GM21367 (cell line): ENCODE measurements around the gene ZNF195.
"Not testable (repeated sequence)": the region's sequence is repeated elsewhere in the genome, so short reads cannot be mapped to it uniquely, and the experiment has no call there.

Experiments
- ATAC-seq: cut with Tn5 transposase; IDR thresholded peaks from one replicate; pipeline ENCODE4 v1.9.1; 2021; ENCODE audit not compliant: unreplicated experiment

The ZNF195 gene

DNA sequence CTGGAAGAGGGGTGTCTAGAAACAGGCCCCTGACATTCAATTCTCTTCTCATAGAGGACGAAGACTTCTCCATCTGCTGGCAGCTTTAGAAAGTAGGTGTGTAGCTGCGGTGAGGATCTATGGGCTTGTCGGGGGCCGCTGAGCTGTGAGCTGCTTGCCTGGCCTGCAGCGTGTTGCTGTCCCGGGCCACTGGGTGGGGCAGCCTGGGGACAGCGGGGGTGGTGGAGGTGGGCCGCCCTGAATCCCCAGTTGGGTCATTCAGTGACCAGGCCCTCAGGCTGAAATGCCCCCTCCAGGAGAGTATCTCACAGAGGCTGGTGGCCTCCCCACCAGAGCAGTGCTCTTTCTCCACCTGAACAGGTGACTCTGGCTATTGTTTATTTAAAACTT lies 23.9 kb upstream of the ZNF195 start:
- not testable (repeated sequence) for ATAC-seq

DNA sequence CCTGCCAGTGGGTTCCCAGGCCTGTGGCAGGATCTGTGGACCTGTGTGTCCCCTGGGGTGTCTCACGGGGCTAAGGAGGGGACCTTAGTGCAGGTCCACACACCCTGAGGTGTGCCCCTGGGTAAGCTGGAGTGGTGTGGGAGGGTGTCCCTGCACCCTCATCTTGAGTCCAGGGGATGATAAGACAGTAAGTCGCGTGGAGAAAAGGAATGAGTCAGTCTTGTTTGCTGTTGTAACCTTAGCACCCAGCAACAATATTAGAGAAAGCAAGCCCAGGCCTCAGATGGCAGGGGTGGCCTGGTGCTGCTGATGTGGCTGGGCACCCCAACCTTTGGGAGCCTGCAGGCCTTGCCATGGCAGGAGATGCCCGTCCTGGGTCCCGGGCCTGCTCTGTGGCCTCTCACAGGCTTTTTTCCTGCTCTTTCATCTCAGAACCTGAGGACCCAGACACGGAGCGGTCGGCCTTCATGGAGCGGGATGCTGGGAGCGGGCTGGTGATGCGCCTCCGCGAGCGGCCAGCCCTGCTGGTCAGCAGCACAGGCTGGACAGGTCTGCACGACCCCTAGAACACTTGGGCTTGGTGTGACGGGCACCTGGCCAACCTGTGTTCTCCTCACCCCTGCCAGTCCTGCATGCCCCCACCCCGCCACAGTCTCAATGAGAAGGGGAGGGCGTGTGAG lies 23.4 kb upstream of the ZNF195 start:
- ATAC-seq: not testable (repeated sequence)

DNA sequence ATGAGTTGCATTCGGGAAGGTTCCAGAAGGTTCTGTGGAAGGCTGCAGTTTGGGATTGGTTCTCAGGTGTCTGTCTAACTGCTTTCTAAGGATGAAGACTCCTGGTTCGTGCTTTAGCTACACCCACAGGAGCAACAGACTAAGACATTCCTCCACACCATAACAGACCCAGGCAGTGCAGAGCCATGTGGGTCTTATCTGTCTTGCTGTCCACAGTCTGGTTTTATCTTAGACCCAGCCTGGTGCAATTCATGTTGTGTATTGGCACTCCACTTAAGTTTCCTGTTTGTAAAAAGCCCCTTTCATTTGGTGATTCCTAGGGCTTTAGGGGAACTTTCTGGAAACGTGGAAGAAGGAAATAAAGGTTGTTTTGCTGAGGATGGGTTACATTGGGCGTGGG lies 22.1 kb upstream of the ZNF195 start:
- not testable (repeated sequence) for ATAC-seq

DNA sequence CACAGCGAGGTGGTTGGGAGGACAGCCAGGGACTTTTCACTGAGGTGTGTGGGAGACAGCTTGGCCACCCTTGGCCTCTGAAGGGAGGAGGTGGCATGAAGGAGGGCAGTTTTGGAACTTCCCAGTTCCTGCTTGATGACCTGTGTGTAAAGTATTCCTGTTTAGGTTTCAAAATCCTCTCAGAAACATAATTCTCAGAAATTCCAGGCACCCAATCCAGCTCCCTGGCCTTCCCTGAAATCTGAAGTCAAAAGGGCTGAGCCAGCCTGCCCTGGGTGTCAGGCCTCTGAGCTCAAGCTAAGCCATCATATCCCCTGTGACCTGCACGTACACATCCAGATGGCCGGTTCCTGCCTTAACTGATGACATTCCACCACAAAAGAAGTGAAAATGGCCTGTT lies 19.6 kb upstream of the ZNF195 start:
- ATAC-seq: not testable (repeated sequence)

DNA sequence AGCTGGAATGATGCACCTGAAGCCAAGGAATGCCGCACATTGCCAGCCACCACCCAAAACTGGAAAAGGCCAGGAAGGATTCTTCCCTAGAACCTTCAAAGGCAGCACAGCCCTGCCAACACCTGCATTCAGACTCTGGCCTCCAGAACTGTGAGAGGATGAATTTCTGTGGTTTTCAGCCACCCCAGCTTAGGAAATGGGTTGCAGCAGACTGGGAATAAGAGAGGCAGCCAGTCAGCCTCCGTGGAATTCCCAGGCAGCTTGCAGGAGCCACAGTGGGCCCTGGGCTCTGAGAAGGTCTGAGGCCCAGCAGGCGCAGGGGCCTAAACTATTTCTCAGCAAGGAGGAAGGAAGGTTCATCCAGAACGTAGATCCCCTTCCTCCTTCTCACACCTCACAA lies 19.2 kb upstream of the ZNF195 start:
- not testable (repeated sequence) for ATAC-seq

DNA sequence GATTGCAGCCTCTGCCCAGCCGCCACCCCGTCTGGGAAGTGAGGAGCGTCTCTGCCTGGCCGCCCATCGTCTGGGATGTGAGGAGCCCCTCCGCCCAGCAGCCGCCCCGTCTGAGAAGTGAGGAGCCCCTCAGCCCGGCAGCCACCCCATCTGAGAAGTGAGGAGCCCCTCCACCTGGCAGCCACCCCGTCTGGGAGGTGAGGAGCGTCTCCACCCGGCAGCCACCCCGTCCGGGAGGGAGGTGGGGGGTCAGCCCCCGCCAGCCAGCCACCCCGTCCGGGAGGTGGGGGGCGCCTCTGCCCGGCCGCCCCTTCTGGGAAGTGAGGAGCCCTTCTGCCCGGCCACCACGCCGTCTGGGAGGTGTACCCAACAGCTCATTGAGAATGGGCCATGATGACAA lies 18.3 kb upstream of the ZNF195 start:
- not testable (repeated sequence) for ATAC-seq

DNA sequence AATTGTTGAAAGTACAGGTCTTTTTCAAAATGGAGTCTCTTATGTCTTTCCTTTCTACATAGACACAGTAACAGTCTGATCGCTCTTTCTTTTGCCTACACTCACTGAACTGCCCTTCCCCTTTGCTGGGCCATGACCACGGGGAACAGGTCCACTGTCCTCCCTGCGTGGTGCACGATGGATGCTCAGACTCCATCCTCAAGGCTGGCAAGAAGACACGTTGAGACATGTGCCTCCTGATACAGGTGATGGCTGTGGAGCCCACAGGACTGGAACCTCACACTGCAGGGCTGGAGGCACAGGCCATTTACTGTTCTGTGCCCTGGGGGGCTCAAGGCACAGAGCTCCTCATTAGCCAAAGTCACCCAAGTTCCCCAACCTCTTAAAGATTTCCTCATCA lies 16.5 kb upstream of the ZNF195 start:
- ATAC-seq: not testable (repeated sequence)

DNA sequence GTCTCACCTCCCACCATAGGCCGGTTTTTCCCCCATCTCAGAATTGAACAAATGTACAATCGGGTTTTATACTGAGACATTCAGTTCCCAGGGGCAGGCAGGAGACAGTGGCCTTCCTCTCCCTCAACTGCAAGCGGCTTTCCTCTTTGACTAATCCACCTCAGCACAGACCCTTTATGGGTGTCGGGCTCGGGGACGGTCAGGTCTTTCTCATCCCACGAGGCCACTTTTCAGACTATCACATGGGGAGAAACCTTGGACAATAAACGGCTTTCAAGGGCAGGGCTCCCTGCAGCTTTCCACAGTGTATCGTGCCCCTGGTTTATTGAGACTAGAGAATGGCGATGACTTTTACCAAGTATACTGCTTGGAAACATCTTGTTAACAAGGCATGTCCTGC lies 16.0 kb upstream of the ZNF195 start:
- ATAC-seq: not testable (repeated sequence)

DNA sequence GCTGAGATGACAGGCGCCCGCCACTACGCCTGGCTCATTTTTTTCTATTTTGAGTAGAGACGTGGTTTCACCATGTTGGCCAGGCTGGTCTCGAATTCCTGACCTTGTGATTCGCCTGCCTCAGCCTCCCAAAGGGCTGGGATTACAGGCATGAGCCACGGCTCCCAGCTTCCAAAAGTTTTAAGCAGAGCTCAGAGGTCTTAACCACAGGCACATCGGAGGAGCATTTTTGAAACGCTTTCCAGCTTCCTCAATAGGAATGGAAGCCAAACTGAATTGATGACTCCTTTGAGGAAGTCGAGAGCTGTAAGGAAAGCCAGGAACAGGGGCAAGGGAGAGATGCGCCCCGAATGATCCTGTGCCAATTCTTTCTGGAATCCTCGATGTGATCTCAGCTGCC lies 14.5 kb upstream of the ZNF195 start:
- ATAC-seq: not testable (repeated sequence)

DNA sequence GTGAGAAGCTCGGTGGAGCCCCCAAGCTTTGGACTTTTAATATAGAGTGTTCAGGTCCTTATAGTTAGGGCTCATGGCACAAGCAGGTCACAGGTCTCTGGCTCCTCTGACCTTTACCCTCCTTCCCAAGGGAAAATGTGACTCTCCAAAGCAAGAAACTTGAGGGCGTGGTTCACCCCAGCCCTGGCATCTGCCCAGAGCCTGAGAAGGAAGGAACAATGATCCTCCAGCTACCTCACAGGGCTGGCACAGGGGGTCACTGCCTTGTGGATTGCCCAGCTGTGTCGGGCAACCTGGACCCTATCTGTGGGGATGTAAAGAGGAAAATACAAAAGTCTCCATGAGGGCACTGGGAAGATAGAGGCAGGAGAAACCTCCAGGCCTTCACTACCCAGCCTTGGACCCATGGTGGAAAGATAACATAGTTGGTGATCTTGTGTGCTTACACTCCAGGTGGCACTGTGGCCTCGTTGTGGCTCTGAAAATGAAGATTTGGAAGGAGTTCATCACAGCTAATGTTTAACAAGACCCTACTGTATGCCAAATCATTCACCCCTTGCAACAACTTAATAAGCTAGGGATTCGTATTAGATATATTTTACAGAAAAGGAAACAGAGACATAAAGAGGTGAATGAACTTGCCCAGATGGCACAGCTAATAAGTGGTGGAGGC lies 3.8 kb upstream of the ZNF195 start:
- ATAC-seq: no peak

DNA sequence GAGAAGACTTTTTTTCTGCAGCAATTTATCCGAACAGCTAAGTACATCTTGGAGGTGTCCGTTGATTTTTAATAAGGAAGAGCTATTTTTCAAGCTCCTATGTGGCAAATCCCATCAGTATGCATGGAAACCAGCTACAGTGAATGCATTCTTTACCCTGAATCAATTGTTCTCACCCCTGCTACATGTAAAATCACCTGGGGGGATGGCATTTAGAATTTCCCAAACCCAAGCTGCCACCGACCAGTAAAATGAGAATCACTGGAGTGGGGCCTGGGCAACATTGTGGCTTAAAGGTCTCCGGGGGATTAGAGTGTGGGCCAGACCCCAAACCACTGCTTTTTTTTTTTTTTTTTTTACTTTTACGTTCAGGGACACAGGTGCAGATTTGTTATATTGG lies 2.8 kb upstream of the ZNF195 start:
- ATAC-seq: no peak

DNA sequence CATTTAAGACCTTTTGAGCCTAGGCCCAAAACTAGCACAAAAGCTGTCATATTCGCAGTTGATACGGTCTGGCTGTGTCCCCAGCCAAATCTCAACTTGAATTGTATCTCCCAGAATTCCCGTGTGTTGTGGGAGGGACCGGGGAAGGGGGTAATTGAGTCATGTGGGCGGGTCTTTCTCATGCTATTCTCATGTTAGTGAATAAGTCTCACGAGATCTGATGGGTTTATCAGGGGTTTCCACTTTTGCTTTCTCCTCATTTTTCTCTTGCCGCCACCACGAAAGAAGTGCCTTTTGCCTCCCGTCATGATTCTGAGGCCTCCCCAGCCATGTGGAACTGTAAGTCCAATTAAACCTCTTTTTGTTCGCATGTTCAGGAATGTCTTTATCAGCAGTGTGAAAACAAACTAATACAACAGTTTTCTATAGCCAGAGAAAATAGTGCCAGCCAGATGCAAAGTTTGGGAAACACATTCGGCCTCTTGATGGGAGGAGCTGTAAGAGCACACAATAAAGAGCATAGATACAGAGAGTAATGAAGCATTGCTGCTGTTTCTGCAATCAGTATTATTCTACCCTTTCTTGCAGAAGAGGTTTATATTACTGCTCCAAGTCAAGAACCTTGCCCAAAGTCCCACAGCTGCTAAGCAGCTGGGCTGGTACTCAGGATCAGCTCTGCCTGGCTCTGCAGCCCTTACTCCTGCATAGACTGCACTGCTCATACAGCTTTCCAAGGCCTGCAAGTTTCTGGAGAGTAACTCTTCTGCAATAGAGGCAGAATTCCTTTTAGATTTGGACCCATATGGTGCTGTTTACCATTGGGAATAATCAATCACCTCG lies 2.0 kb upstream of the ZNF195 start:
- no peak for ATAC-seq

DNA sequence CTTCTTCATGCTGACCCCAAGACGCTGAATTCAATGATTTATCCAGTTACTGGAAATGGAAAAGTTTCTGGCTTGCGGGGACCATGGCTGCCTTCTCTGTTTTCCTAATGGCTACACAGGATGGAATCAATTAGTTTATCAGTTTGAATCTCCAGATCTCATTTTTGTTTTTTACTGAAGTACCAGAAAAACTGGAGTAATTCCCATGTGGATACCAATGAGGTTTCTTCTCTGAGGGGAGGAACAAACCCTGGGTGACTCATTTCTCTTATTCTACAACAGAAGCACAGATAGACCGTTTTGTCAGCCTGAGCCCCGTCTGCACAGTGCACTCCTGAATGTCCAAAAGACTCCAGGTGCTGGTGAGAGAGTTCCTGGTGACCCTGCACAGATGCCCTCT lies 3.4 kb downstream of the ZNF195 start:
- ATAC-seq: no peak

DNA sequence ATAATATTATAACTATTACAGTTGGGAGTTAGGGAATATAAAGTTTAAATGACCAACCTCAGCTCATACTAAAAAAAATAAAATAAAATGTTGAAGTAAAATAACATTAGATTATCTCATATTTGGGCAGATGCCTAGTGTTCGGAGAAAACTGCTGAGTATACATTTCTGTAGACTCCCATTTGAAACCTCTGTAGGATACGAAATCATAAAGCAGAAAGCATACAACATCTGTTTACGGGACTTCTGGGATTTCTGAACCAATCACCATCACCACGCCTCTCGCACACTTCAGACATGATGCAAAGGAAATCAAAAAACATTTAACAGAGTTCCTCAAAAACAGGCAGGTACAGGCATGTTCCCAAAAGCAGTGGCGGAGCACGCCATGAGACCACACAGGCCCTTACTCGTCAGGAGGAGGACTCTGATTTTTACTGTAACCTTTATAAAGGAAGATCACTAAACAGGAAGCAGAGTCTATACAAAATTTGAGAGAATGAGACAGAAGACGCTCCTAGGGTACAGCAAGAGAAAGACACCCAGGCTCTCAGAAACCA lies 8.6 kb downstream of the ZNF195 start:
- ATAC-seq: no peak

DNA sequence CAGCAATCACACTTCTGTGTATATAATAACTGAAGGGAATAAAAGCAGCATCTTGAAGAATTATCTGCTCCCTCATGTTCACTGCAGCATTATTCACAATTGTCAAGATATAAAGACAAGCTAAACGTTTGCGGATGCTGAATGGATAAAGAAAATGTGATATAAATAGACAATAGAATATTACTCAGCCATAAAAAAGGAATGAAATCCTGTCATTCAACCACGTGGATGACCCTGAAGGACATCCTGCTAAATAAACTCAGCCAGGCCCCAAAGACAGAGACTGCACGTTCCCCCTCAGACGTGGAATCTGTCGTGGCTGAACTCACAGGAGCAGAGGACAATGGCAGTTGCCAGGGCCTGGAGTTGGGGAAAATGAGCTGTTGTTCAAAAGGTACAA lies 9.6 kb downstream of the ZNF195 start:
- ATAC-seq: no peak

DNA sequence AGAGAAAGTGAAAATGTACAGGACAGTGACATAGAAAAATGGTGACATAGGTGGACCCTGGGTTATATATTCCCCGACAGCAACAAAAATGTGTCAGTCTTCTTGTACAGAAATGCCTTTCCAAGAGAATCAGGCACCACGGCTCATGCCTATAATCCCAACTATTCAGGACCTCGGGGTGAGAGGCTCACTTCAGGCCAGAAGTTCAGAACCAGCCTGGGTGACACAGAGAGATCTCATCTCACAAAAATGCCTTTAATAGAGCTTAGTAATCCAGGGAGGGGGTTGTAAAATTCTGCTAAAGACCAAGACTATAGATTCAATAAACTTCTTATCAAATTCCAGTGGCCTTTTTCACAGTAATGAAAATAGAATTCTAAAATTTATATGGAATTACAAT lies 10.7 kb downstream of the ZNF195 start:
- ATAC-seq: no peak

DNA sequence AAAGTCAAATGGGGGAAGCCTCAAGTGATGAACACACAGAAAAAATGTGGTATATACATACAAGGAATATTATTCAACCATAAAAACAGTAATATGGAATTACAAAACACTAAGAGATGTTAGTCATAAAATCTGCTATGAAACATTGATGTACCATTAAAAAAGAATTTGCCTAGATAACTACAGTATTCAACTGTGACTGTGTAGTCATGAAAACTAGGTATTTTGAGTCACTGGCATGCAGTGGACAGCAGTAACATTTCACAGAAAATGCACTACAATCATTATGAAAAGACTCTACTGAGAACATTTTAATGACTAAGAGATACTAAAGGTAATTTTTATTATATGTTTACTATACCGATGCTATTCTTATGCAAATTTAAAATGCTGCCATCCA lies 11.7 kb downstream of the ZNF195 start:
- ATAC-seq: no peak

DNA sequence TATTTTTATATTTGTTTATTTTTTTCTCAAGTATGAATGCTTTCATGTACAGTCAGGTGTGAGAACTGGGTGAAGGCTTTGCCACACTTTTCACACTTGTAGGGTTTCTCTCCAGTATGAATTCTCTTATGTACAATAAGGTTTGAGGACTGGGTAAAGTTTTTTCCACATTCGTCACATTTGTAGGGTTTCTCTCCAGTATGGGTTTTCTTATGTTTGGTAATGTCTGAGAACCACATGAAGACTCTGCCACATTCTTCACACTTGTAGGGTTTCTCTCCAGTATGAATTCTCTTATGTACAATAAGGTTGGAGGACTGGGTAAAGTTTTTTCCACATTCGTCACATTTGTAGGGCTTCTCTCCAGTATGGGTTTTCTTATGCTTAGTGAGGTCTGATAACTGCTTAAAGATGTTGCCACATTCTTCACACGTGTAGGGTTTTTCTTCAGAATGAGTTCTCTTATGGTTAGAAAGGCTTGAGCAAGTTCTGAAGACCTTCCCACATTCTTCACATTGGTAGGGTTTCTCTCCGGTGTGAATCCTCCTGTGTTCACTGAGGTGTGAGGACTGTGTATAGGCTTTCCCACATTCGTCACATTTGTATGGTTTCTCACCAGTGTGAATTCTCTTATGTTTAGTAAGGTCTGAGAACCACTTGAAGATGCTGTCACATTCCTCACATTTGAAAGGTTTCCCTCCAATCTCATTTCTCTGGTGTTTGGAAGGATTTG lies 19.7 kb downstream of the ZNF195 start:
- ATAC-seq: no peak

DNA sequence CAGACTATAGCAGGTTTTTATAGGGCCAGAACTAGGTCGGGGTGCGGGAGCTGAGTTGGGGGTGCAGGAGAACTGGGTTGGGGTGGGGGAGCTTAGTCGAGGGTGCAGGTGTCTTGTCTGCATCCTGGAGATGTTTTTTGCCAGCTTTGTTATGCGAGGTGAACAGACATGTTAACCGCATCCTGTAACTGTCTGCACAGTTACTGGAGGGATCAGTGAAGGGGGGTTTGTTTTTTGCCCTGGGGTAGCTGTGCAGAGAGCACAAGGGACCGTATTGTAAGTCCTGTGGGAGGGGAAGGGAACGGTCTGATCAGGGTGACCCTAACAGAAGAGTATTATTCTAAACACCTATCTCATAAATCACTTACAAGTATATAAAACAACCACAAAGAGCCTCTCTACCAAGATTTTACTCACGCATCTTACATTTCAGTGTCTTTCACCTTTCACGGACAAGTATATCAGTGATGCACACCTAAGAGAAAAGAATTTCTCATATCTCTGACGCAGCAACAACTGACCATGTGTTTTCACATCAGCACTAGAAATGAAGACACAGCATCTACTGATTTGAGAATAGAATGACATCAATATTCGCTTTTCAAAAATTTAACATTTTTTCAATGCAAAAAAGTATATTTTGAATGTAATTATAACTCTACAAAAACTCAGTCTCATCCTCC lies 20.8 kb downstream of the ZNF195 start:
- ATAC-seq: no peak

DNA sequence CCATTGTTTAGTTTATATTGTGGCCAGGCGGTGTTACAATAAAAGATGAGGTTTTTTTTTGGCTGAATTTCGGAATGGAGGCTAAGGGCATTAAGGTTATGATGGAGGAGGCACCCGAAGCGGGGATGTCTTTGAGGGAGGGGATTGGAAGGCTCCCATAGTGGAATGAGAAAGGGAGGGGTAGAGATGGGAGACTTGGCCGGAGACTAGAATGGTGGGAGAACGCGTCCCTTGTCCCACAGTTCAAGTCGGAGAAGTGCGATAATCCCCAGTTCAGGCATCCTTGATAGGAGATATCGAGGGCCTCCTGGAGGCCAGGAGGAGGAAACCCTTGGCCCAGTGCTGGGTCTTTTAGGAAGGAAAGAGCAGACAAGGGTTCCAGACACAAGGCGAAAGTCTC lies 21.6 kb downstream of the ZNF195 start:
- no peak for ATAC-seq
